Liver (tissue), 9 donors: ENCODE measurements around the gene CNKSR3. TPM values are rescaled to one million over a fixed set of nuclear protein-coding genes. Genes with fewer than 3 reads are reported as not detected.

Source experiments
- DNase-seq: peaks from one replicate; pipeline ENCODE4 v3.0.0-alpha.2; 2017; ENCODE audit warnings: low spot score
- H3K27ac ChIP-seq, 2 donors: one replicate each; pipeline ENCODE4 v1.7.0; 2013; ENCODE audit warnings: inconsistent platforms in 2 of 2, low read length in 2 of 2, control low read depth in 1 of 2, low read depth in 1 of 2, mild to moderate bottlenecking in 1 of 2
- H3K27me3 ChIP-seq, 4 donors: one replicate each; pipeline versions ENCODE4 v1.6.1 to v1.7.0; 2013; ENCODE audit warnings: low read length in 3 of 4, inconsistent platforms in 1 of 4, mild to moderate bottlenecking in 1 of 4, moderate library complexity in 1 of 4; ENCODE audit not compliant: control insufficient read depth in 4 of 4, insufficient read depth in 4 of 4
- H3K36me3 ChIP-seq, 4 donors: one replicate each; pipeline versions ENCODE4 v1.6.1 to v1.7.0; 2013; ENCODE audit warnings: low read length in 3 of 4, mild to moderate bottlenecking in 3 of 4, low read depth in 1 of 4, moderate library complexity in 1 of 4; ENCODE audit not compliant: control insufficient read depth in 4 of 4, insufficient read depth in 3 of 4
- H3K4me1 ChIP-seq, 4 donors: one replicate each; pipeline versions ENCODE4 v1.6.1 to v1.7.0; 2013; ENCODE audit warnings: low read length in 3 of 4, mild to moderate bottlenecking in 3 of 4, moderate library complexity in 1 of 4; ENCODE audit not compliant: control insufficient read depth in 4 of 4, insufficient read depth in 4 of 4
- H3K4me3 ChIP-seq, 3 donors: one replicate each; pipeline versions ENCODE4 v1.6.1 to v1.7.0; 2013; ENCODE audit warnings: low read length in 3 of 3, control low read depth in 1 of 3, low read depth in 1 of 3, mild to moderate bottlenecking in 1 of 3
- H3K9ac ChIP-seq, 2 donors: one replicate each; pipeline ENCODE4 v1.7.0; 2013; ENCODE audit warnings: low read length in 2 of 2, mild to moderate bottlenecking in 2 of 2, moderate library complexity in 2 of 2, control low read depth in 1 of 2, low read depth in 1 of 2
- H3K9me3 ChIP-seq, 4 donors: one replicate each; pipeline versions ENCODE4 v1.6.1 to v1.7.0; 2013; ENCODE audit warnings: low read length in 3 of 4; ENCODE audit not compliant: control insufficient read depth in 4 of 4
- EGR1 ChIP-seq, 2 donors: IDR thresholded peaks; 2 replicates each; pipeline ENCODE4 v1.6.1; 2016 to 2018; ENCODE audit warnings: antibody characterized with exemption in 2 of 2, low read depth in 2 of 2
- FOXA1 ChIP-seq: IDR thresholded peaks from 2 replicates; pipeline ENCODE4 v1.6.1; 2016; ENCODE audit warnings: antibody characterized with exemption
- FOXA2 ChIP-seq: IDR thresholded peaks from 2 replicates; pipeline ENCODE4 v1.6.1; 2016; ENCODE audit warnings: antibody characterized with exemption
- GABPA ChIP-seq, 2 donors: IDR thresholded peaks in 1 of 2; conservative IDR thresholded peaks in 1 of 2; 2 replicates each; pipeline ENCODE4 v1.6.1; 2016; ENCODE audit warnings: antibody characterized with exemption in 2 of 2, mild to moderate bottlenecking in 1 of 2, moderate library complexity in 1 of 2
- HNF4G ChIP-seq: IDR thresholded peaks from 2 replicates; pipeline ENCODE4 v1.6.1; 2016; ENCODE audit warnings: antibody characterized with exemption
- JUND ChIP-seq, 2 donors: IDR thresholded peaks; 2 replicates each; pipeline ENCODE4 v1.6.1; 2016; ENCODE audit warnings: antibody characterized with exemption in 2 of 2
- RXRA ChIP-seq, 2 donors: IDR thresholded peaks; 2 replicates each; pipeline ENCODE4 v1.6.1; 2017 to 2018; ENCODE audit warnings: antibody characterized with exemption in 2 of 2, mild to moderate bottlenecking in 1 of 2
- SP1 ChIP-seq: IDR thresholded peaks from 2 replicates; pipeline ENCODE4 v1.6.1; 2018; ENCODE audit warnings: antibody characterized with exemption, mild to moderate bottlenecking
- TAF1 ChIP-seq: conservative IDR thresholded peaks from 2 replicates; pipeline ENCODE4 v1.6.1; 2016; ENCODE audit warnings: antibody characterized with exemption, mild to moderate bottlenecking
- WGBS: extraction: QIAGEN DNeasy Blood & Tissue Kit; methylation state at CpG from one replicate; pipeline ENCODE4 v1.1.7; 2013; 5-methylcytosine and 5-hydroxymethylcytosine counted together
- polyA plus RNA-seq, 2 donors: library from polyadenylated mRNA; stranded (reverse) in 1 of 2; unstranded in 1 of 2; fragments of 200-250 nt in 1 of 2; fragments of >200 nt in 1 of 2; fragmentation: Nextera tagmentation in 1 of 2; extraction: Ambion mirVana in 1 of 2; gene quantifications; one replicate each; pipeline versions ENCODE4 v1.2.1 to v1.2.3, GENCODE V29; 2013 to 2015
- total RNA-seq, 2 donors: library from RNA; depleted of rRNA; stranded (reverse); fragments of >200 nt; gene quantifications; one replicate each; pipeline ENCODE4 v1.2.3, GENCODE V29; 2014
- TF ChIP-seq, protein P1 (sequence below): IDR thresholded peaks from 2 replicates; pipeline ENCODE4 v1.6.1; 2016; ENCODE audit warnings: antibody characterized with exemption, mild to moderate bottlenecking
- TF ChIP-seq, protein P2 (sequence below): IDR thresholded peaks from 2 replicates; pipeline ENCODE4 v1.6.1; 2016; ENCODE audit warnings: antibody characterized with exemption
- TF ChIP-seq, protein P3 (sequence below): IDR thresholded peaks from 2 replicates; pipeline ENCODE4 v1.6.1; 2016; ENCODE audit warnings: antibody characterized with exemption
- TF ChIP-seq, protein P4 (sequence below): IDR thresholded peaks from 2 replicates; pipeline ENCODE4 v1.6.1; 2016; ENCODE audit warnings: antibody characterized with exemption
- TF ChIP-seq, protein P5 (sequence below): fragments of 150-350 bp; IDR thresholded peaks from 2 replicates; pipeline ENCODE4 v1.5.1; 2017; ENCODE audit warnings: improper control_type of control experiment, low read depth, low read length; ENCODE audit not compliant: missing input control
- donor health status: healthy.
- donor health status: healthy.
- donor health status: healthy.
- donor health status: healthy.
- donor health status: healthy.

Gene CNKSR3
- total and polyA plus RNA-seq, 4 donors: 6.4 to 22.7 (median 15.0) TPM

DNA sequence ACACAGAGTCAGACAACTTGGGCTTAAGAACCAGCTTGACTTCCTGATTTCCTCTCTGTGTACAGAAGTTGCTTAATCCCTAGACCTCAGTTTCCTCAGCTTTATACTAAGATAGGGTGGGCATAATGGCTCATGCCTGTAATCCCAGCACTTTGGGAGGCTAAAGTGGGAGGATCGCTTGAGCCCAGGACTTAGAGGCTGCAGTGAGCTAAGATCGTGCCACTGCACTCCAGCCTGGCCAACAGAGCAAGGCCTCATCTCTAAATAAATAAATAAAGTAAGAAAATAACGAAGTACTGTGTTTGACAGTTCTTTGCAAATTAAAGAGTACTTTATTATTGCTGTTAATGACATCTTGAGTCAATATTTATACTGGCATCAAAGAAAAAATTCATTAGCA is 41.7 kb downstream of the CNKSR3 start:
- peak overlapping the region in 1 of 2 donors; percentile 13 for H3K27ac ChIP-seq
- peaks cover 0 to 21% (median 6%) of the 10 kb centered on the region in 4 donors for H3K4me1 ChIP-seq
- WGBS: 58% methylated on average over 3 of the region's 3 CpGs
- no peaks in the 10 kb centered on the region for H3K36me3 ChIP-seq
- H3K9me3 ChIP-seq: no peaks in the 10 kb centered on the region
- DNase-seq: no peak
- no peak overlapping the region for H3K4me3 ChIP-seq
- no peak overlapping the region for H3K9ac ChIP-seq
- no peaks in the 10 kb centered on the region for H3K27me3 ChIP-seq
- TF ChIP-seq, protein P1, sequence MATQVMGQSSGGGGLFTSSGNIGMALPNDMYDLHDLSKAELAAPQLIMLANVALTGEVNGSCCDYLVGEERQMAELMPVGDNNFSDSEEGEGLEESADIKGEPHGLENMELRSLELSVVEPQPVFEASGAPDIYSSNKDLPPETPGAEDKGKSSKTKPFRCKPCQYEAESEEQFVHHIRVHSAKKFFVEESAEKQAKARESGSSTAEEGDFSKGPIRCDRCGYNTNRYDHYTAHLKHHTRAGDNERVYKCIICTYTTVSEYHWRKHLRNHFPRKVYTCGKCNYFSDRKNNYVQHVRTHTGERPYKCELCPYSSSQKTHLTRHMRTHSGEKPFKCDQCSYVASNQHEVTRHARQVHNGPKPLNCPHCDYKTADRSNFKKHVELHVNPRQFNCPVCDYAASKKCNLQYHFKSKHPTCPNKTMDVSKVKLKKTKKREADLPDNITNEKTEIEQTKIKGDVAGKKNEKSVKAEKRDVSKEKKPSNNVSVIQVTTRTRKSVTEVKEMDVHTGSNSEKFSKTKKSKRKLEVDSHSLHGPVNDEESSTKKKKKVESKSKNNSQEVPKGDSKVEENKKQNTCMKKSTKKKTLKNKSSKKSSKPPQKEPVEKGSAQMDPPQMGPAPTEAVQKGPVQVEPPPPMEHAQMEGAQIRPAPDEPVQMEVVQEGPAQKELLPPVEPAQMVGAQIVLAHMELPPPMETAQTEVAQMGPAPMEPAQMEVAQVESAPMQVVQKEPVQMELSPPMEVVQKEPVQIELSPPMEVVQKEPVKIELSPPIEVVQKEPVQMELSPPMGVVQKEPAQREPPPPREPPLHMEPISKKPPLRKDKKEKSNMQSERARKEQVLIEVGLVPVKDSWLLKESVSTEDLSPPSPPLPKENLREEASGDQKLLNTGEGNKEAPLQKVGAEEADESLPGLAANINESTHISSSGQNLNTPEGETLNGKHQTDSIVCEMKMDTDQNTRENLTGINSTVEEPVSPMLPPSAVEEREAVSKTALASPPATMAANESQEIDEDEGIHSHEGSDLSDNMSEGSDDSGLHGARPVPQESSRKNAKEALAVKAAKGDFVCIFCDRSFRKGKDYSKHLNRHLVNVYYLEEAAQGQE: no peak
- TF ChIP-seq FOXA1: no peak
- TF ChIP-seq, protein P2, sequence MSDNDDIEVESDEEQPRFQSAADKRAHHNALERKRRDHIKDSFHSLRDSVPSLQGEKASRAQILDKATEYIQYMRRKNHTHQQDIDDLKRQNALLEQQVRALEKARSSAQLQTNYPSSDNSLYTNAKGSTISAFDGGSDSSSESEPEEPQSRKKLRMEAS: no peak
- TF ChIP-seq FOXA2: no peak

DNA sequence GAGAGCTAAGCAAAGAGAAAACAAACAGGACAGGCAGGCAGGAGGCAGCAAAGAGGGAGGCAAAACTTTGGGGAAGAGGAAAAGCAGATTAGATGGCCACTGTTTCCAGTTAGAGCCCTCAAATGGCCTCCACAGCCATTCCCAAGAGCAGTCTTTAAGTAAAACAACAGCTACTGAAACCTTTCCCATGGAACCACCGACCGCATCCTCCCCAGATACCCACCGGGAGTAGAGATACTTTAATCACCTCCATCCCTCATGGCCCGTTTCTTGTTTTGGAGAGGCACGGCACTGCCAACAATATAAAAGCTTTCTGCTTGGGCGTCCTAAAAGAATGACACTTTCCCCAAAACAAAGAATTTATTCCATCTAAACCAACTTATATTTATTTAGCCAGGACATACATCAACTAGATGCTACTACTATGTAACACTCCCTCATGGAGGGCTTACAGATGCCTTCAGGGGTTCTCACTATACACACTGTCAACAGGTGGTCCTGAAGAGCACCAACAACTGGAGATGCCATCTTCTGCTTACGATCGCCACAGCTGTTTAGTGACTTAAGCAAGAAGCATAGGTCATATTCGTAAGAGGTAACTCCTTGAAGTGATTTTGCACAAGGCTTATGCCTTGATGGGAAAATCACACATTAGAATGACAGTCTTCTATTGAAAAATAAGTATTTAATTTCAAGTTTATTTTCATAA is 43.4 kb downstream of the CNKSR3 start:
- Histone ChIP-seq H3K4me1 (peaks cover 0 to 12% (median 6%) of the 10 kb centered on the region in 4 donors), H3K9ac (no peak overlapping the region), H3K9me3 (no peaks in the 10 kb centered on the region), H3K36me3 (no peaks in the 10 kb centered on the region), H3K27me3 (no peaks in the 10 kb centered on the region), H3K27ac (no peak overlapping the region), H3K4me3 (no peak overlapping the region)
- TF ChIP-seq, protein P3, sequence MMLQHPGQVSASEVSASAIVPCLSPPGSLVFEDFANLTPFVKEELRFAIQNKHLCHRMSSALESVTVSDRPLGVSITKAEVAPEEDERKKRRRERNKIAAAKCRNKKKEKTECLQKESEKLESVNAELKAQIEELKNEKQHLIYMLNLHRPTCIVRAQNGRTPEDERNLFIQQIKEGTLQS: no peak
- 91% methylated on average over 9 of the region's 9 CpGs for WGBS
- DNase-seq: no peak

DNA sequence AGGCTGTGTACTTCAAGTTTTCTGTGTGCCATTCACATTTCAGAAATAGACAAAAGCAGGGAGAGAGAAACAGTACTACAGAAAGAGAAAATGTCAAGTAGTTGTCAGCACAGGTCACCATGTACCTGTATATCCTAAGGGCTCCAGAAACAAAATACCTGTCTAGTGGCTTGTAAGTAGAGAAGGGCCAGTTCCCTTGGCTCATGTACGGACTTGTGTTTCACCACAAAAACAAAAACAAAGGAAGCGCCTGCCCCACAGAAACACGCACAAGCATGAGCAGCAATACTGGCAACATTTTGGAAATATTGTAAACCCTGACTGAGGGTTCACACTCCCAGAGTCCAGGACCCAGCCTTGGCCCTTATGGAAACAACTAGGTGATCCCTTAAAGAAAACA is 44.3 kb downstream of the CNKSR3 start:
- Histone ChIP-seq H3K4me1 (peaks cover 1 to 16% (median 10%) of the 10 kb centered on the region in 4 donors), H3K36me3 (no peaks in the 10 kb centered on the region), H3K9me3 (no peaks in the 10 kb centered on the region), H3K27ac (no peak overlapping the region), H3K27me3 (no peaks in the 10 kb centered on the region), H3K9ac (no peak overlapping the region), H3K4me3 (no peak overlapping the region)
- 88% methylated on average over 3 of the region's 3 CpGs for WGBS
- no peak for DNase-seq
- no peak for TF ChIP-seq JUND (IDR thresholded peaks at IDR 0.05)
- TF ChIP-seq, protein P2: no peak
- TF ChIP-seq, protein P1: no peak
- no peak for TF ChIP-seq TAF1
- TF ChIP-seq, protein P4, sequence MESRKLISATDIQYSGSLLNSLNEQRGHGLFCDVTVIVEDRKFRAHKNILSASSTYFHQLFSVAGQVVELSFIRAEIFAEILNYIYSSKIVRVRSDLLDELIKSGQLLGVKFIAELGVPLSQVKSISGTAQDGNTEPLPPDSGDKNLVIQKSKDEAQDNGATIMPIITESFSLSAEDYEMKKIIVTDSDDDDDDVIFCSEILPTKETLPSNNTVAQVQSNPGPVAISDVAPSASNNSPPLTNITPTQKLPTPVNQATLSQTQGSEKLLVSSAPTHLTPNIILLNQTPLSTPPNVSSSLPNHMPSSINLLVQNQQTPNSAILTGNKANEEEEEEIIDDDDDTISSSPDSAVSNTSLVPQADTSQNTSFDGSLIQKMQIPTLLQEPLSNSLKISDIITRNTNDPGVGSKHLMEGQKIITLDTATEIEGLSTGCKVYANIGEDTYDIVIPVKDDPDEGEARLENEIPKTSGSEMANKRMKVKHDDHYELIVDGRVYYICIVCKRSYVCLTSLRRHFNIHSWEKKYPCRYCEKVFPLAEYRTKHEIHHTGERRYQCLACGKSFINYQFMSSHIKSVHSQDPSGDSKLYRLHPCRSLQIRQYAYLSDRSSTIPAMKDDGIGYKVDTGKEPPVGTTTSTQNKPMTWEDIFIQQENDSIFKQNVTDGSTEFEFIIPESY: no peak
- TF ChIP-seq EGR1 (IDR thresholded peaks at IDR 0.05; ENCODE audit: low read depth in 2 of 2): no peak
- TF ChIP-seq, protein P5, sequence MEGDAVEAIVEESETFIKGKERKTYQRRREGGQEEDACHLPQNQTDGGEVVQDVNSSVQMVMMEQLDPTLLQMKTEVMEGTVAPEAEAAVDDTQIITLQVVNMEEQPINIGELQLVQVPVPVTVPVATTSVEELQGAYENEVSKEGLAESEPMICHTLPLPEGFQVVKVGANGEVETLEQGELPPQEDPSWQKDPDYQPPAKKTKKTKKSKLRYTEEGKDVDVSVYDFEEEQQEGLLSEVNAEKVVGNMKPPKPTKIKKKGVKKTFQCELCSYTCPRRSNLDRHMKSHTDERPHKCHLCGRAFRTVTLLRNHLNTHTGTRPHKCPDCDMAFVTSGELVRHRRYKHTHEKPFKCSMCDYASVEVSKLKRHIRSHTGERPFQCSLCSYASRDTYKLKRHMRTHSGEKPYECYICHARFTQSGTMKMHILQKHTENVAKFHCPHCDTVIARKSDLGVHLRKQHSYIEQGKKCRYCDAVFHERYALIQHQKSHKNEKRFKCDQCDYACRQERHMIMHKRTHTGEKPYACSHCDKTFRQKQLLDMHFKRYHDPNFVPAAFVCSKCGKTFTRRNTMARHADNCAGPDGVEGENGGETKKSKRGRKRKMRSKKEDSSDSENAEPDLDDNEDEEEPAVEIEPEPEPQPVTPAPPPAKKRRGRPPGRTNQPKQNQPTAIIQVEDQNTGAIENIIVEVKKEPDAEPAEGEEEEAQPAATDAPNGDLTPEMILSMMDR: no peak
- TF ChIP-seq HNF4G: no peak
- no peak for TF ChIP-seq SP1
- TF ChIP-seq RXRA (IDR thresholded peaks at IDR 0.05): no peak
- TF ChIP-seq FOXA2: no peak
- no peak for TF ChIP-seq GABPA (IDR thresholded peaks at IDR 0.05 in 1 of 2, conservative IDR thresholded peaks at IDR 0.05 in 1 of 2)
